HUES48 (cell line): ENCODE measurements around the gene GDAP1L1.
"Not testable (repeated sequence)": the region's sequence is repeated elsewhere in the genome, so short reads cannot be mapped to it uniquely, and the experiment has no call there.

Source experiments
- H3K27ac ChIP-seq: one replicate; pipeline ENCODE4 v1.7.0; 2013; ENCODE audit warnings: low read depth, low read length, inconsistent platforms
- H3K27me3 ChIP-seq: 2 replicates; pipeline ENCODE4 v1.6.1; 2013; ENCODE audit warnings: mild to moderate bottlenecking, low read length; ENCODE audit not compliant: control insufficient read depth, insufficient read depth
- H3K36me3 ChIP-seq: 2 replicates; pipeline ENCODE4 v1.6.1; 2013; ENCODE audit warnings: low read length; ENCODE audit not compliant: control insufficient read depth, insufficient read depth
- H3K4me1 ChIP-seq: 2 replicates; pipeline ENCODE4 v1.6.1; 2013; ENCODE audit warnings: mild to moderate bottlenecking, low read length; ENCODE audit not compliant: control insufficient read depth, insufficient read depth
- H3K4me3 ChIP-seq: 2 replicates; pipeline ENCODE4 v1.5.1; 2013; ENCODE audit warnings: mild to moderate bottlenecking, low read depth, low read length
- H3K9ac ChIP-seq: 2 replicates; pipeline ENCODE4 v1.6.1; 2013; ENCODE audit warnings: mild to moderate bottlenecking, low read depth, low read length, moderate library complexity
- H3K9me3 ChIP-seq: 2 replicates; pipeline ENCODE4 v1.6.1; 2013; ENCODE audit warnings: low read length; ENCODE audit not compliant: control insufficient read depth, insufficient read depth

GDAP1L1 gene

GRCh38 chr20:44306927-44307326, 59.8 kb downstream of the GDAP1L1 start:
- H3K4me3 ChIP-seq: no peak overlapping the region

DNA sequence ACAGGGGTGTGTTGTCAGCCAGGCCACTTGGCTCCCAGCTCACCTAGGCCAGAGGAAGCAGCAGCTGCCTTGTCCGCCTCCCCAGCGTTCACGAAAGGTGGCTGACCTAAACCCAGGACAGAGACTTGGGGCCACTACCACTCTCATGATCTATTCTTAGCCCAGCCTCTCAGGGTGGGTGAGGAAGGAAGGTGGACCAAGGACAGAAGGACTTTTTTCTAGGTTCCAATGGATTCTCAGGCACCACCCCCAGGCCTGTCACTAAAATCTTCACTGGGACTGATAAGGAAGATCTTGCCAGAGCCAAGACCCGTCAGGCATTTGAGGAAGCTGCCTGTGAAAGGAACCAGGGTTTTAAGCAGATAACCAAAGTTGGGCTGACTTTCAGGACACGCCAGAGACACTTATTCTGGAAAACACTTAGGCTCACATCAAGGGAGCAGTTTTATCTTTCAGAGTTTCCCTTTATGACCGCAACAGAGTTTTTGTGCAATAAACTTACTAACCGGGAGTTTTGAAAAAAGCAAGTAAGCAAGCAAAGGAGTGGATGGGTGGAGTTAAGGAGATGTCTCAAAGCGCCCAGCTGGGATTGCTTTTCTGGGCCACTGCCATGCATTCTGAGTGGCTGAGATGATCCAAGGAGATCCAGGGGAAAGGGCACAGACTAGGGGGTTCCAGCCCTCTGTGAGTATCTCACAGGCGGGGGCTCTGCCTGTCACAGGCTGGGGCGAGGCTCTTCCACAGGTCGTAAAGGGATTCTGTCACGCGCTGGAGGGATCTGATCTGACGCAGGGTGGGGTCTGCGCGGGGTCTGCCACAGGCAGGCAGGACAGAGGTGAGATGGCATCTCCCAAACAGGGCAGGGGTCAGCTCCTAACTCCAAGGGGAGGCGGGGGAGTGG, 62.9 kb downstream of the GDAP1L1 start:
- no peaks in the 10 kb centered on the region for H3K9me3 ChIP-seq
- no peaks in the 10 kb centered on the region for H3K36me3 ChIP-seq
- H3K9ac ChIP-seq: no peak overlapping the region
- 0 out of 2 replicates have a peak, but pooled peaks cover 4% of the 10 kb centered on the region for H3K4me1 ChIP-seq
- peak overlapping the region; percentile 89 for H3K4me3 ChIP-seq
- peaks cover 11% of the 10 kb centered on the region for H3K27me3 ChIP-seq
- no peak overlapping the region for H3K27ac ChIP-seq

More at GRCh38 chr20:44306927-44307326, 59.8 kb downstream of the GDAP1L1 start:
- Histone ChIP-seq H3K36me3 (no peaks in the 10 kb centered on the region), H3K27ac (no peak overlapping the region), H3K27me3 (peaks cover 5% of the 10 kb centered on the region), H3K9ac (no peak overlapping the region), H3K9me3 (no peaks in the 10 kb centered on the region), H3K4me1 (0 out of 2 replicates have a peak, but pooled peaks cover 4% of the 10 kb centered on the region)

GRCh38 chr20:44310664-44311639, 63.8 kb downstream of the GDAP1L1 start, which contains the start of gene FITM2:
FITM2 (minus strand) TSS chr20:44311202; CDS start chr20:44311148, 54 bp downstream.
- no peaks in the 10 kb centered on the region for H3K9me3 ChIP-seq
- no peaks in the 10 kb centered on the region for H3K36me3 ChIP-seq
- no peak within 1 kb of the TSS for H3K27ac ChIP-seq
- H3K4me1 ChIP-seq: 0 out of 2 replicates have a peak, but pooled peaks cover 4% of the 10 kb centered on the region
- peak within 1 kb of the TSS; percentile 67; the same call in 1 of the 2 replicates for H3K9ac ChIP-seq
- peak within 1 kb of the TSS; percentile 89 for H3K4me3 ChIP-seq
- peaks cover 11% of the 10 kb centered on the region for H3K27me3 ChIP-seq

DNA sequence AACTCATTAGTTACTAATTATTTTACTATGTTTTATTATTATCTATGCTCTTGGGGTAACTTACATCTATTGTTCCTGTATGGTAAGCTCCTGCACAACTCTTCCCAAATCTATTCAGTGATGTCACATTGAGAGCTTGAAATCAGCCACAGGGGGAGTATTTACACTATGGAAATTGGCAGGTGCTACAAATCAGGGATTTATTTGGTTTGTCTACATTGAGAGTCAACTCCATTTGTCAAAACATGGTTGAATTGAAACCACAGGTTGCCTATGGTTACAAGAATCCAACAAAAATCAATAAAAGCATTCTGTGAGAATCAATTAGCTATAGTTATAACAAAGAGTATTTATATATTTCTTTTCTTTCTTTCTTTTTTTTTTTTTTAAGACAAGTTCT, 67.8 kb downstream of the GDAP1L1 start:
- Histone ChIP-seq H3K27ac (no peak overlapping the region), H3K9ac (no peak overlapping the region), H3K4me3 (no peak overlapping the region), H3K27me3 (peaks cover 11% of the 10 kb centered on the region), H3K36me3 (no peaks in the 10 kb centered on the region), H3K4me1 (0 out of 2 replicates have a peak, but pooled peaks cover 4% of the 10 kb centered on the region), H3K9me3 (no peaks in the 10 kb centered on the region)

- H3K27ac ChIP-seq: no peak overlapping the region
- peaks cover 5% of the 10 kb centered on the region; the same call in 1 of the 2 replicates for H3K4me1 ChIP-seq
- no peak overlapping the region for H3K9ac ChIP-seq
- no peaks in the 10 kb centered on the region for H3K27me3 ChIP-seq
- no peaks in the 10 kb centered on the region for H3K36me3 ChIP-seq
- H3K4me3 ChIP-seq: no peak overlapping the region
- no peaks in the 10 kb centered on the region for H3K9me3 ChIP-seq
Measured at GRCh38 chr20:44319839-44320422, 72.8 kb downstream of the GDAP1L1 start.

GRCh38 chr20:44324343-44324742, 77.2 kb downstream of the GDAP1L1 start:
- H3K27ac ChIP-seq: peak overlapping the region; percentile 78
- no peak overlapping the region for H3K4me3 ChIP-seq
- no peaks in the 10 kb centered on the region for H3K36me3 ChIP-seq
- no peaks in the 10 kb centered on the region for H3K9me3 ChIP-seq
- no peak overlapping the region for H3K9ac ChIP-seq
- no peaks in the 10 kb centered on the region for H3K27me3 ChIP-seq
- H3K4me1 ChIP-seq: peaks cover 5% of the 10 kb centered on the region; the same call in 1 of the 2 replicates

GRCh38 chr20:44326391-44327159, 79.5 kb downstream of the GDAP1L1 start:
- Histone ChIP-seq H3K27ac (no peak overlapping the region), H3K27me3 (no peaks in the 10 kb centered on the region), H3K36me3 (no peaks in the 10 kb centered on the region), H3K4me1 (peaks cover 5% of the 10 kb centered on the region; the same call in 1 of the 2 replicates), H3K4me3 (peak overlapping the region; percentile 41), H3K9me3 (no peaks in the 10 kb centered on the region), H3K9ac (no peak overlapping the region)

DNA sequence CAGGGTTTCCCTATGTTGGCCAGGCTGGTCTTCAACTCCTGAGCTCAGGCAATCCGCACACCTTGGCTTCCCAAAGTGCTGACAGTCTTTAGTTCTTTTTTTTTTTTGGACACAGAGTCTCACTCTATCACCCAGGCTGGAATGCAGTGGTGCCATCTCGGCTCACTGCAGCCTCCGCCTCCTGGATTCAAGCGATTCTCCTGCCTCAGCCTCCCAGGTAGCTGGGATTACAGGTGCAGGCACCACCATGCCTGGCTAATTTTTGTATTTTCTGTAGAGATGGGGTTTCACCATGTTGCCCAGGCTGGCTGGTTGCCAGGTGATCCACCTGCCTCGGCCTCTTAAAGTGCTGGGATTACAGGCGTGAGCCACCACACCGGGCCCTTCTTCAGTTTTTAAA, 80.6 kb downstream of the GDAP1L1 start:
- not testable (repeated sequence) for H3K9me3 ChIP-seq, H3K27me3 ChIP-seq, H3K4me3 ChIP-seq, H3K4me1 ChIP-seq, H3K27ac ChIP-seq, H3K36me3 ChIP-seq, H3K9ac ChIP-seq

- peaks cover 5% of the 10 kb centered on the region; the same call in 1 of the 2 replicates for H3K4me1 ChIP-seq
- H3K27ac ChIP-seq: no peak overlapping the region
- no peak overlapping the region for H3K9ac ChIP-seq
- H3K4me3 ChIP-seq: no peak overlapping the region
- no peaks in the 10 kb centered on the region for H3K27me3 ChIP-seq
- H3K9me3 ChIP-seq: no peaks in the 10 kb centered on the region
- no peaks in the 10 kb centered on the region for H3K36me3 ChIP-seq
Measured at GRCh38 chr20:44328428-44328827, 81.3 kb downstream of the GDAP1L1 start.
